Fibroblast of upper back skin (primary cell): ENCODE measurements around the gene CCNL2.

Source experiments
- DNase-seq: peaks from one replicate; pipeline ENCODE4 v3.0.0-alpha.2; 2013

The CCNL2 gene

GRCh38 chr1:1340791-1341548 is 58.2 kb downstream of the CCNL2 start:
- no peak for DNase-seq

- no peak for DNase-seq
Measured at GRCh38 chr1:1340185-1340584, 59.0 kb downstream of the CCNL2 start.

GRCh38 chr1:1338278-1338677 is 60.9 kb downstream of the CCNL2 start:
- no peak for DNase-seq

- DNase-seq: no peak
Measured at GRCh38 chr1:1337793-1338147, 61.4 kb downstream of the CCNL2 start.

- DNase-seq: no peak
Measured at GRCh38 chr1:1336931-1337792, 62.0 kb downstream of the CCNL2 start.

GRCh38 chr1:1336446-1336845 is 62.7 kb downstream of the CCNL2 start:
- DNase-seq: no peak

- no peak for DNase-seq
Measured at GRCh38 chr1:1335792-1336248, 63.3 kb downstream of the CCNL2 start.
